AG04450 (cell line): ENCODE measurements around the gene ADAMTSL5. TPM values are rescaled to one million over a fixed set of nuclear protein-coding genes. Genes with fewer than 3 reads are reported as not detected.

Experiments used
- CTCF ChIA-PET: fragments of 300-600, 350-600 bp; formaldehyde crosslinking; extraction: SDS; loops from one replicate; lab custom pipeline; 2022; ENCODE audit warnings: antibody characterized with exemption, inconsistent platforms; lab: Charles Lee
- POLR2A ChIA-PET: fragments of 350-600 bp; formaldehyde crosslinking; extraction: SDS; loops from one replicate; lab custom pipeline; 2021; ENCODE audit warnings: antibody characterized with exemption, inconsistent platforms; lab: Yijun Ruan, JAX
- DNase-seq: peaks from one replicate; pipeline ENCODE4 v3.0.0-alpha.2; 2011; ENCODE audit warnings: low read depth, low spot score
- H3K27ac ChIP-seq: one replicate; pipeline ENCODE4 v1.5.1; 2012; ENCODE audit warnings: low read depth, low read length, control low read depth
- H3K27me3 ChIP-seq: one replicate; pipeline ENCODE4 v1.6.0; 2012; ENCODE audit warnings: low read length; ENCODE audit not compliant: control insufficient read depth, insufficient read depth
- H3K4me3 ChIP-seq: 2 replicates; pipeline ENCODE4 v1.5.1; 2011; ENCODE audit warnings: mild to moderate bottlenecking, low read depth, low read length, control low read depth
- H3K9me3 ChIP-seq: 2 replicates; pipeline ENCODE4 v1.5.1; 2012; ENCODE audit warnings: low read length; ENCODE audit not compliant: control insufficient read depth, insufficient read depth
- polyA plus RNA-seq: library from polyadenylated mRNA; depleted of rRNA; stranded (reverse); fragments of >200 nt; gene quantifications from 2 replicates; pipeline ENCODE4 v1.2.3, GENCODE V29; 2011
- TF ChIP-seq, protein P1 (sequence below): IDR thresholded peaks from 2 replicates; pipeline ENCODE4 v1.5.1; 2011; ENCODE audit warnings: low read depth, low read length, control low read depth, inconsistent platforms

The ADAMTSL5 gene
- polyA plus RNA-seq, 1 experiment: 5.6 TPM

DNA sequence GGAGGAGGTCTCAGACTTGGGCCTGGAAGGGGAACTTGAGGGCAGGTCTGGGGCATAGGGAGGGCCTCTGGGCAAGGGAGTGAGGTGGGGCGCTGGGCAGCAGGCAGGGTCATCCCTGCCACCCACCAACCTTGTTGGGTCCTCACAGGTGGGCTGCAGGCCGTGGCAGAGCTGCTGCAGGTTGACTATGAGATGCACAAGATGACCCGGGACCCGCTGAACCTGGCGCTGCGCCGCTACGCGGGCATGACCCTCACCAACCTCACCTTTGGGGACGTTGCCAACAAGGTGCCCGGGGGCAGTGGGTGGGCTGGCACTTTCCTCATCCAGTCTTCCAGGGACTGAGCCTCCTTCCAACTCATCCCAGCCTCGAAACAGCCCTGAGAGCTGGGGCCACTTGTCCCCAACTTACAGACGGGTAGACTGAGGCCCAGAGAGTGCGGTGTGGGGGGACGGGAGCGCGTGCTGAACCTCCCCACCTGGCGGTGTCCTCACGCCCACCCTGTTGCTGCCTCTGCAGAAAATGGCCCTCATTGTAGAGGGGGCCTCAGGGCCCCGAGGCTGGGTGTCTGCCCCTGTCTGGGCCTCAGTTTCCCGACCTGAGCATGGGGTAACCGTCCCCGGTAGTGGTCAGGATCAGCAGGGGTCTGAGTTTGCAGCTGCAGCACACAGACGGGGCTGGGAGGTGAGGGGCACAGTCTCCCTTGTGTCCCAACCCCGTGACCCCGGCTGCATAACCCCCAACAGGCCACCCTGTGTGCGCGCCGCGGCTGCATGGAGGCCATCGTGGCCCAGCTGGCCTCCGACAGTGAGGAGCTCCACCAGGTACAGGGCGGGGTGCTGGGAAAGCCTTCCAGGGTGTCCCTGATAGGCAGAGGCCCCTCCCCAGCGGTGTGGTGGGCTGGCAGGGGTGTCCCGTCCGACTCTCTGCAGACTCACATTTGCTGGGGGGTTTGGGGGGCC lies 52.5 kb downstream of the ADAMTSL5 start:
- CTCF ChIA-PET: no interaction called here
- H3K9me3 ChIP-seq: peaks cover 9% of the 10 kb centered on the region; the same call in 1 of the 2 replicates
- POLR2A ChIA-PET: no interaction called here
- TF ChIP-seq, protein P1, sequence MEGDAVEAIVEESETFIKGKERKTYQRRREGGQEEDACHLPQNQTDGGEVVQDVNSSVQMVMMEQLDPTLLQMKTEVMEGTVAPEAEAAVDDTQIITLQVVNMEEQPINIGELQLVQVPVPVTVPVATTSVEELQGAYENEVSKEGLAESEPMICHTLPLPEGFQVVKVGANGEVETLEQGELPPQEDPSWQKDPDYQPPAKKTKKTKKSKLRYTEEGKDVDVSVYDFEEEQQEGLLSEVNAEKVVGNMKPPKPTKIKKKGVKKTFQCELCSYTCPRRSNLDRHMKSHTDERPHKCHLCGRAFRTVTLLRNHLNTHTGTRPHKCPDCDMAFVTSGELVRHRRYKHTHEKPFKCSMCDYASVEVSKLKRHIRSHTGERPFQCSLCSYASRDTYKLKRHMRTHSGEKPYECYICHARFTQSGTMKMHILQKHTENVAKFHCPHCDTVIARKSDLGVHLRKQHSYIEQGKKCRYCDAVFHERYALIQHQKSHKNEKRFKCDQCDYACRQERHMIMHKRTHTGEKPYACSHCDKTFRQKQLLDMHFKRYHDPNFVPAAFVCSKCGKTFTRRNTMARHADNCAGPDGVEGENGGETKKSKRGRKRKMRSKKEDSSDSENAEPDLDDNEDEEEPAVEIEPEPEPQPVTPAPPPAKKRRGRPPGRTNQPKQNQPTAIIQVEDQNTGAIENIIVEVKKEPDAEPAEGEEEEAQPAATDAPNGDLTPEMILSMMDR: no peak
- H3K27ac ChIP-seq: no peak overlapping the region
- H3K27me3 ChIP-seq: peaks cover 26% of the 10 kb centered on the region
- no peak for DNase-seq
- no peak overlapping the region for H3K4me3 ChIP-seq

GRCh38 chr19:1459479-1459878 lies 53.3 kb downstream of the ADAMTSL5 start:
- Histone ChIP-seq H3K27ac (no peak overlapping the region), H3K9me3 (peaks cover 10% of the 10 kb centered on the region; the same call in 1 of the 2 replicates), H3K4me3 (no peak overlapping the region), H3K27me3 (peaks cover 26% of the 10 kb centered on the region)
- TF ChIP-seq, protein P1: no peak
- DNase-seq: no peak
- CTCF ChIA-PET: no interaction called here
- POLR2A ChIA-PET: no interaction called here

- H3K27ac ChIP-seq: no peak overlapping the region
- CTCF ChIA-PET: no interaction called here
- peaks cover 10% of the 10 kb centered on the region; the same call in 1 of the 2 replicates for H3K9me3 ChIP-seq
- POLR2A ChIA-PET: no interaction called here
- H3K4me3 ChIP-seq: no peak overlapping the region
- TF ChIP-seq, protein P1: no peak
- H3K27me3 ChIP-seq: peaks cover 35% of the 10 kb centered on the region
- no peak for DNase-seq
These were observed 54.9 kb downstream of the ADAMTSL5 start for GRCh38 chr19:1457892-1458291.

GRCh38 chr19:1457031-1457739 lies 55.6 kb downstream of the ADAMTSL5 start:
- H3K27me3 ChIP-seq: peaks cover 42% of the 10 kb centered on the region
- H3K27ac ChIP-seq: no peak overlapping the region
- no peak for DNase-seq
- ChIA-PET CTCF (no interaction called here), POLR2A (no interaction called here)
- peaks cover 10% of the 10 kb centered on the region; the same call in 1 of the 2 replicates for H3K9me3 ChIP-seq
- no peak overlapping the region for H3K4me3 ChIP-seq
- TF ChIP-seq, protein P1: 0 out of 2 replicates have a peak, but pooled peaks have one; percentile 9
